ENCODE results near the gene TRIM72.

DNA sequence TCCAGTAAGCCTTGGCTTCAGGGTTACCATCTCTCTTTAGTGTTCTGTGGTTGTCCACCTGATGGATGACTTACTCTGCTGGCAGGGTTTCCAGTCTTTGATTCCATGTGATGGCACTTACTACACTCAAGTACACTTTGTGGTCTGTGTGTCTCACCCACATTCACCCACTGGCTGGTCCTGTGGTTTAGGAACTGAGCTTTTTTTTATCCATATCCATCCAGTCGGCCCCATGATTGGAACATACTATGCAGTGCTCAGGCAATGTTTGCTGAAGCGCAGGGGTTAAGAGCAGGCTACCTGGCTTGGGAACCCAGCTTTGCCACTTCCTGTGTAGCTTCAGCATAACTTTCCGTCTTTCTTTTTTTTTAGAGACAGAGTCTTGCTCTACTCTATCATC, 36.8 kb upstream of the TRIM72 start:
- TF ChIP-seq, protein P1, sequence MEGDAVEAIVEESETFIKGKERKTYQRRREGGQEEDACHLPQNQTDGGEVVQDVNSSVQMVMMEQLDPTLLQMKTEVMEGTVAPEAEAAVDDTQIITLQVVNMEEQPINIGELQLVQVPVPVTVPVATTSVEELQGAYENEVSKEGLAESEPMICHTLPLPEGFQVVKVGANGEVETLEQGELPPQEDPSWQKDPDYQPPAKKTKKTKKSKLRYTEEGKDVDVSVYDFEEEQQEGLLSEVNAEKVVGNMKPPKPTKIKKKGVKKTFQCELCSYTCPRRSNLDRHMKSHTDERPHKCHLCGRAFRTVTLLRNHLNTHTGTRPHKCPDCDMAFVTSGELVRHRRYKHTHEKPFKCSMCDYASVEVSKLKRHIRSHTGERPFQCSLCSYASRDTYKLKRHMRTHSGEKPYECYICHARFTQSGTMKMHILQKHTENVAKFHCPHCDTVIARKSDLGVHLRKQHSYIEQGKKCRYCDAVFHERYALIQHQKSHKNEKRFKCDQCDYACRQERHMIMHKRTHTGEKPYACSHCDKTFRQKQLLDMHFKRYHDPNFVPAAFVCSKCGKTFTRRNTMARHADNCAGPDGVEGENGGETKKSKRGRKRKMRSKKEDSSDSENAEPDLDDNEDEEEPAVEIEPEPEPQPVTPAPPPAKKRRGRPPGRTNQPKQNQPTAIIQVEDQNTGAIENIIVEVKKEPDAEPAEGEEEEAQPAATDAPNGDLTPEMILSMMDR (conservative IDR thresholded peaks at IDR 0.05 in 1 of 2, IDR thresholded peaks at IDR 0.05 in 1 of 2; ENCODE audit: extremely low read depth in 1 of 2, insufficient read depth in 1 of 2, low read depth in 1 of 2, low read length in 2 of 2): no peak
- TF ChIP-seq EZH2 (IDR thresholded peaks at IDR 0.05; ENCODE audit: borderline replicate concordance, low read length): no peak
